C4-2B (cell line): Measurements from ENCODE around the gene LDHAL6B.

Experiments used
- H3K27ac ChIP-seq: fragments of 450-650 bp; 2 replicates; pipeline ENCODE4 v1.5.1; 2017
- ZFX ChIP-seq: fragments of 450-650 bp; IDR thresholded peaks from 2 replicates; pipeline ENCODE4 v1.6.1; 2017
- TF ChIP-seq, protein P1 (sequence below): fragments of 450-650 bp; conservative IDR thresholded peaks from 2 replicates; pipeline ENCODE4 v1.5.1; 2017; ENCODE audit warnings: mild to moderate bottlenecking

Gene LDHAL6B

DNA sequence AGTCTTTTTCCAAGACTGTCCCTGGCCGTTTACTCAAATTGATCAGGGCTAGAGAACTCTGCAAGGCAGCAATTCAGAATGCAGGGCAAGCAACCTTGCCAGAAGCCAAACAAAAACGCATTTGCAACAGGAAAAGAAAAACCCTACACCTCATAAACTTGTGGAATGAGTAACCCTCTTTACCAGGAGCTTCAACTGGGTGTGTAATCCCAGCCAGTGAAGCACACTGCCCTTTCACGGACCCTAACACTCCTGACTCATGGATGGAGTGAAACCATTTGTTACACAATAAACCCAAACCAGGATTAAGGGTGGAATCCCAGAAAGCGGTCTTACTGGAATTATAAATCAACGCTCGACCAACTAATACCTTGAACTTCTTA lies 14.8 kb upstream of the LDHAL6B start:
- H3K27ac ChIP-seq: no peak overlapping the region
- TF ChIP-seq ZFX: no peak
- TF ChIP-seq, protein P1, sequence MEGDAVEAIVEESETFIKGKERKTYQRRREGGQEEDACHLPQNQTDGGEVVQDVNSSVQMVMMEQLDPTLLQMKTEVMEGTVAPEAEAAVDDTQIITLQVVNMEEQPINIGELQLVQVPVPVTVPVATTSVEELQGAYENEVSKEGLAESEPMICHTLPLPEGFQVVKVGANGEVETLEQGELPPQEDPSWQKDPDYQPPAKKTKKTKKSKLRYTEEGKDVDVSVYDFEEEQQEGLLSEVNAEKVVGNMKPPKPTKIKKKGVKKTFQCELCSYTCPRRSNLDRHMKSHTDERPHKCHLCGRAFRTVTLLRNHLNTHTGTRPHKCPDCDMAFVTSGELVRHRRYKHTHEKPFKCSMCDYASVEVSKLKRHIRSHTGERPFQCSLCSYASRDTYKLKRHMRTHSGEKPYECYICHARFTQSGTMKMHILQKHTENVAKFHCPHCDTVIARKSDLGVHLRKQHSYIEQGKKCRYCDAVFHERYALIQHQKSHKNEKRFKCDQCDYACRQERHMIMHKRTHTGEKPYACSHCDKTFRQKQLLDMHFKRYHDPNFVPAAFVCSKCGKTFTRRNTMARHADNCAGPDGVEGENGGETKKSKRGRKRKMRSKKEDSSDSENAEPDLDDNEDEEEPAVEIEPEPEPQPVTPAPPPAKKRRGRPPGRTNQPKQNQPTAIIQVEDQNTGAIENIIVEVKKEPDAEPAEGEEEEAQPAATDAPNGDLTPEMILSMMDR: no peak

DNA sequence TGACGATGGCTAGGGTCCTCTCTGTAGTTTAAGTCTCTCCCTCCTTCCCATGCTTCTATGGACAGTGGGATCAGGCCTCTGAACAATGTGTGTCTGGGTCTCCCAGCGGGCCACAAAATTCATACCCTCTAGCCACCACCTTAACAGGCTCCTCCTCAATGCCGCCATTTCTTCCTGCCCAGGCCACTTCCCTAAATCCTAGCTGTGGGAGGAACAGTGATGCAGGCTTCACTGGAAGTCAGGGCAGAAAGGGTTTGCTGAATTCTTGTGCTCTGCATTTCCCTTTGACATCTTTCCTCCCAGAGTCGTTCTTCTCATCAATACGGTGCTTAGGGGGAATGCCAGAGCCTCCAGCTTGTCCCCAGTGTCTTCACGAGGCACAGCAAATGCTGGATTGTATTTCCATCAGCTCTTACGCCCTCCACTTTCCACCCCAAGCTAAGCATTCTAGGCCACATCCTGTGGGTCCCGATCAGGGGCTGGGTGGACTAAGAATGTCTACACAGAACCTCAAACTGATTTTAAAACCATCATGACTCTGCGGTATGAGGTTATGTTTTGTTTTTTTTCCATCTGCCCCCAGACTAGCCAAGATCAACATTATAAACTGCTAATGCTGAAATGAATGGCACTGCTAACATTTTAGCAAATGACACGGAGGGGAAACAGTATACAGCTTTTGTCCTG lies 11.9 kb upstream of the LDHAL6B start:
- no peak for TF ChIP-seq ZFX
- TF ChIP-seq, protein P1: no peak
- no peak overlapping the region for H3K27ac ChIP-seq

DNA sequence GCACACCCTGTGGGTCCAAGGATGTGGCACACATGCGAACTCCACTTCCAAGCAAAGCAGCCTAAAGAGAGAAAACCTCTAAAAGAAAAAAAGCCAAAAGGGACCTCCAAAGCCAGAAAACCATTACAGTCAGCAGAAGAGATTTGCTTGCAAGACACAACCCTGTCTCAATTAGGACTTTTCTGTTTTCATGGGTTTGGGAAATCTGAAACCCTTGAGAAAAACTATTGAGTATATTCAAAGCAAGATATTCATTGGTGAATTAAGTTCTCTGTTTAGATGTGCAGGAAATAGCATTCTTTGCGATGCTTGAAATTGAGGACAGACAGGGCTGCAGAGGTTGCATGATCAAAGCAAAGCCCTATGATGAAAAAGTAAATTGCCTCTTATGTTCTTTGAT lies 10.2 kb upstream of the LDHAL6B start:
- TF ChIP-seq ZFX: no peak
- TF ChIP-seq, protein P1: no peak
- no peak overlapping the region for H3K27ac ChIP-seq

DNA sequence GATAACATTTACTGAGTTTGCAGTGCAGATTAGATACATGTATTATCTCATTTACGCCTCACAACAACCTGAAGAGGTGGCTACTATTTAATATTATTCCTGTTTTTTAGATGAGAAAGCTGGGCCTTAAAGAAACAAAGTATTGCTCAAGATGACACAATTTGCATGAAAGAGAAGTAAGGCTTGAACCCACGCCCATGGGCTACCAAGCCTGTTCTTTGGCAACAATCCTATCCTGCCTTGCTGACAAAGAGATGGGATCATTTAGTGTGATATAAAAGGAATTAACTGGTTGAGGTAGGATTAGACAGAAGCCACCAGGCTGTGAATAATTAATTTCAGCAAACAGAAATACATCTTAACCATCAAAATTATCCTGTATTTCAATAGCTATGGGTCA lies 9.2 kb upstream of the LDHAL6B start:
- no peak overlapping the region for H3K27ac ChIP-seq
- no peak for TF ChIP-seq ZFX
- TF ChIP-seq, protein P1: no peak

GRCh38 chr15:59199626-59200465 lies 6.8 kb upstream of the LDHAL6B start:
- no peak for TF ChIP-seq ZFX
- TF ChIP-seq, protein P1: no peak
- H3K27ac ChIP-seq: no peak overlapping the region

GRCh38 chr15:59200560-59200959 lies 6.1 kb upstream of the LDHAL6B start:
- no peak overlapping the region for H3K27ac ChIP-seq
- TF ChIP-seq, protein P1: no peak
- TF ChIP-seq ZFX: no peak

DNA sequence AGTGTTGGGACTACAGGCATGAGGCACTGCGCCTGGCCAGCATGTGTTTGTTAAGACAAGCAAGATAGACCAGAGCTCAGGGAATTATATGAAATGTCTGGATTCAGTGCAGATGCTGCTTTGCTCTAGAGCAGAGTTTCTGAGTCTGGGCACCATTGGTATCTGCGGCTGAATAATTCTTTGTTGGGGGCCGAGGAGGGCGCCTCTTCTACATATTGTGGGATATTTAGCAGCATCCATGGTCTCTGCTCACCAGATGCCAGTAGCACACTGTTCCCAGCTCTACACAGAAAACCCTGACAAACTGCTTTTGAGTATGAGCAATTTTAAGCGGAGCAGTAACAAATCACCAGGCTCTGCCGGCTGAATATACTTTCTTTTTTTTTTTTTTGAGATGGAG lies 3.6 kb upstream of the LDHAL6B start:
- H3K27ac ChIP-seq: no peak overlapping the region
- TF ChIP-seq ZFX: no peak
- TF ChIP-seq, protein P1: no peak
